Measurements from ENCODE around the gene PDF.

PDF gene

DNA sequence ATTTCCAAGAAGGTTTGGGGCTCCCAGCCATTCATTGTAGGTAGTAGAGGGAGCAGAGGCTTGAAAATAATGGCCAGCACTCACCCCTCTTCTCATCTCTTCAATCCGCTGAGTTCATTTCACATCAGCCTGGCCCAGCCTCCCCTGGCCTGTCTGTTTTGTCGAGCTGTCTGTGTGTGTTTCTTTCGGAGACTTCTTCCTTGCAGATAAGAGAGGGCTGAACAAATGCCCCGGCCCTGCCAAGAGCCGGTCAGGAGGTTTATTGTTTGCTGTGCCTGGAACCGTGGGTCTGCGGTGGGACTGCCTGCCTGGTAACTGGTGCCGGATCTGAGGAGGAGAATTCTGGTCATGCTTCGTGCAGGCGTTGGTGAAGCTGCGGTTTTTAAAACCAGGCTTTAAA lies 15.9 kb downstream of the PDF start:
- no peak overlapping the region for H3K9ac ChIP-seq
- no peaks in the 10 kb centered on the region for H3K27me3 ChIP-seq (ENCODE audit: insufficient read depth, low read depth)
- H3K4me2 ChIP-seq = no peak overlapping the region
- peaks cover 23% of the 10 kb centered on the region for H3K4me1 ChIP-seq (ENCODE audit: low read depth, poor library complexity, severe bottlenecking)
- H3K27ac ChIP-seq = no peak overlapping the region
- no peak overlapping the region for H3K4me3 ChIP-seq (IDR thresholded peaks at IDR 0.05; ENCODE audit: insufficient read depth, low read depth, low read length)
- TF ChIP-seq, protein P1, sequence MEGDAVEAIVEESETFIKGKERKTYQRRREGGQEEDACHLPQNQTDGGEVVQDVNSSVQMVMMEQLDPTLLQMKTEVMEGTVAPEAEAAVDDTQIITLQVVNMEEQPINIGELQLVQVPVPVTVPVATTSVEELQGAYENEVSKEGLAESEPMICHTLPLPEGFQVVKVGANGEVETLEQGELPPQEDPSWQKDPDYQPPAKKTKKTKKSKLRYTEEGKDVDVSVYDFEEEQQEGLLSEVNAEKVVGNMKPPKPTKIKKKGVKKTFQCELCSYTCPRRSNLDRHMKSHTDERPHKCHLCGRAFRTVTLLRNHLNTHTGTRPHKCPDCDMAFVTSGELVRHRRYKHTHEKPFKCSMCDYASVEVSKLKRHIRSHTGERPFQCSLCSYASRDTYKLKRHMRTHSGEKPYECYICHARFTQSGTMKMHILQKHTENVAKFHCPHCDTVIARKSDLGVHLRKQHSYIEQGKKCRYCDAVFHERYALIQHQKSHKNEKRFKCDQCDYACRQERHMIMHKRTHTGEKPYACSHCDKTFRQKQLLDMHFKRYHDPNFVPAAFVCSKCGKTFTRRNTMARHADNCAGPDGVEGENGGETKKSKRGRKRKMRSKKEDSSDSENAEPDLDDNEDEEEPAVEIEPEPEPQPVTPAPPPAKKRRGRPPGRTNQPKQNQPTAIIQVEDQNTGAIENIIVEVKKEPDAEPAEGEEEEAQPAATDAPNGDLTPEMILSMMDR (conservative IDR thresholded peaks at IDR 0.05; ENCODE audit: low read depth, low read length) = no peak
- no peaks in the 10 kb centered on the region for H4K20me1 ChIP-seq (ENCODE audit: insufficient read depth)
- no peaks in the 10 kb centered on the region; the same call in 1 of the 2 replicates for H3K36me3 ChIP-seq (ENCODE audit: insufficient read depth)
- no peak overlapping the region for H2AFZ ChIP-seq (ENCODE audit: low read depth)
- peaks cover 35% of the 10 kb centered on the region for H3K79me2 ChIP-seq (ENCODE audit: insufficient read depth, low read depth)

- H4K20me1 ChIP-seq (ENCODE audit: insufficient read depth) = no peaks in the 10 kb centered on the region
- H3K4me2 ChIP-seq = no peak overlapping the region
- H3K4me1 ChIP-seq (ENCODE audit: low read depth, poor library complexity, severe bottlenecking) = peaks cover 23% of the 10 kb centered on the region
- no peak overlapping the region for H3K4me3 ChIP-seq (IDR thresholded peaks at IDR 0.05; ENCODE audit: insufficient read depth, low read depth, low read length)
- H3K9ac ChIP-seq = no peak overlapping the region
- H3K36me3 ChIP-seq (ENCODE audit: insufficient read depth) = no peaks in the 10 kb centered on the region; the same call in 1 of the 2 replicates
- H3K27ac ChIP-seq = no peak overlapping the region
- peaks cover 35% of the 10 kb centered on the region for H3K79me2 ChIP-seq (ENCODE audit: insufficient read depth, low read depth)
- no peaks in the 10 kb centered on the region for H3K27me3 ChIP-seq (ENCODE audit: insufficient read depth, low read depth)
- TF ChIP-seq, protein P1 (conservative IDR thresholded peaks at IDR 0.05; ENCODE audit: low read depth, low read length) = no peak
- H2AFZ ChIP-seq (ENCODE audit: low read depth) = no peak overlapping the region
These were observed 16.9 kb downstream of the PDF start for GRCh38 chr16:69313469-69313868.

GRCh38 chr16:69311533-69312387 lies 18.6 kb downstream of the PDF start:
- TF ChIP-seq, protein P1 (conservative IDR thresholded peaks at IDR 0.05; ENCODE audit: low read depth, low read length) = no peak
- Histone ChIP-seq H3K4me2 (peak overlapping the region; percentile 58), H3K27ac (peak overlapping the region; percentile 67), H4K20me1 (ENCODE audit: insufficient read depth) (no peaks in the 10 kb centered on the region), H3K4me1 (ENCODE audit: low read depth, poor library complexity, severe bottlenecking) (peaks cover 23% of the 10 kb centered on the region), H3K4me3 (IDR thresholded peaks at IDR 0.05; ENCODE audit: insufficient read depth, low read depth, low read length) (no peak overlapping the region), H3K9ac (peak overlapping the region; percentile 78), H3K79me2 (ENCODE audit: insufficient read depth, low read depth) (peaks cover 35% of the 10 kb centered on the region), H3K27me3 (ENCODE audit: insufficient read depth, low read depth) (no peaks in the 10 kb centered on the region), H2AFZ (ENCODE audit: low read depth) (peak overlapping the region; percentile 57; the same call in 1 of the 2 replicates), H3K36me3 (ENCODE audit: insufficient read depth) (no peaks in the 10 kb centered on the region)

- Histone ChIP-seq H3K27me3 (ENCODE audit: insufficient read depth, low read depth) (no peaks in the 10 kb centered on the region), H4K20me1 (ENCODE audit: insufficient read depth) (no peaks in the 10 kb centered on the region), H2AFZ (ENCODE audit: low read depth) (peak within 1 kb of the TSS; percentile 64), H3K4me3 (IDR thresholded peaks at IDR 0.05; ENCODE audit: insufficient read depth, low read depth, low read length) (no peak within 1 kb of the TSS), H3K4me2 (peak within 1 kb of the TSS; percentile 58), H3K36me3 (ENCODE audit: insufficient read depth) (no peaks in the 10 kb centered on the region), H3K9ac (peak within 1 kb of the TSS; percentile 78), H3K79me2 (ENCODE audit: insufficient read depth, low read depth) (peaks cover 35% of the 10 kb centered on the region), H3K27ac (peak within 1 kb of the TSS; percentile 67), H3K4me1 (ENCODE audit: low read depth, poor library complexity, severe bottlenecking) (peaks cover 28% of the 10 kb centered on the region)
- TF ChIP-seq, protein P1 (conservative IDR thresholded peaks at IDR 0.05; ENCODE audit: low read depth, low read length) = peak; percentile 48
These were observed 19.5 kb downstream of the PDF start, which contains the start of gene VPS4A for GRCh38 chr16:69310653-69311532. TSS of gene VPS4A (plus strand) at chr16:69311350. CDS start at chr16:69311512, 162 bp downstream.
